Neuronal stem cell (in vitro differentiated cells): ENCODE data around the gene SRRM4.
A peak's percentile ranks its signal among the peaks of the same experiment; 100 is the strongest.

Experiments
- DNase-seq: peaks from one replicate; pipeline ENCODE4 v3.0.0-alpha.2; 2013; ENCODE audit warnings: low spot score
- H2AFZ ChIP-seq: one replicate; pipeline ENCODE4 v1.6.1; 2013; ENCODE audit warnings: mild to moderate bottlenecking, low read length, inconsistent platforms
- H2AK5ac ChIP-seq: 2 replicates; pipeline ENCODE4 v1.6.1; 2013; ENCODE audit warnings: low read depth, mild to moderate bottlenecking, inconsistent platforms, low read length, moderate library complexity, mixed read lengths
- H2BK120ac ChIP-seq: 2 replicates; pipeline ENCODE4 v1.6.1; 2013; ENCODE audit warnings: low read depth, mild to moderate bottlenecking, inconsistent platforms, low read length, moderate library complexity, mixed read lengths
- H2BK12ac ChIP-seq: one replicate; pipeline ENCODE4 v1.6.1; 2013; ENCODE audit warnings: low read length, inconsistent platforms
- H2BK15ac ChIP-seq: 2 replicates; pipeline ENCODE4 v1.6.1; 2013; ENCODE audit warnings: mild to moderate bottlenecking, low read length, inconsistent platforms, mixed read lengths
- H2BK5ac ChIP-seq: one replicate; pipeline ENCODE4 v1.6.1; 2013; ENCODE audit warnings: inconsistent platforms, mild to moderate bottlenecking, low read length, moderate library complexity
- H3K14ac ChIP-seq: one replicate; pipeline ENCODE4 v1.6.1; 2013; ENCODE audit warnings: low read length, inconsistent platforms
- H3K18ac ChIP-seq: 2 replicates; pipeline ENCODE4 v1.6.1; 2013; ENCODE audit warnings: low read length, inconsistent platforms
- H3K23ac ChIP-seq: 2 replicates; pipeline ENCODE4 v1.6.1; 2013; ENCODE audit warnings: low read depth, mild to moderate bottlenecking, mixed read lengths, low read length, inconsistent platforms; ENCODE audit not compliant: poor library complexity
- H3K27ac ChIP-seq: replicated peaks from 3 replicates; pipeline ENCODE4 v1.5.1; 2013; ENCODE audit warnings: low read length, inconsistent platforms
- H3K27me3 ChIP-seq, 3 experiments: 2 replicates each; pipeline ENCODE4 v1.6.1; 2013; ENCODE audit warnings: low read length in 3 of 3, mild to moderate bottlenecking in 2 of 3, inconsistent platforms in 1 of 3, low read depth in 1 of 3, mixed read lengths in 1 of 3, moderate library complexity in 1 of 3; ENCODE audit not compliant: control insufficient read depth in 3 of 3, insufficient read depth in 3 of 3
- H3K36me3 ChIP-seq, 2 donors: replicated peaks in 1 of 2; 2 replicates each; pipeline ENCODE4 v1.6.1; 2013; ENCODE audit warnings: low read length in 2 of 2; ENCODE audit not compliant: control insufficient read depth in 2 of 2, insufficient read depth in 2 of 2
- H3K4ac ChIP-seq: 2 replicates; pipeline ENCODE4 v1.6.1; 2013; ENCODE audit warnings: inconsistent platforms, mild to moderate bottlenecking, low read length, moderate library complexity
- H3K4me1 ChIP-seq, 2 donors: 1 replicate in 1 of 2; 2 replicates in 1 of 2; pipeline ENCODE4 v1.6.1; 2013; ENCODE audit warnings: low read length in 2 of 2, low read depth in 1 of 2; ENCODE audit not compliant: control insufficient read depth in 2 of 2, insufficient read depth in 1 of 2
- H3K4me2 ChIP-seq: one replicate; pipeline ENCODE4 v1.6.1; 2013; ENCODE audit warnings: mild to moderate bottlenecking, low read length, inconsistent platforms; ENCODE audit not compliant: insufficient read depth, poor library complexity, severe bottlenecking
- H3K4me3 ChIP-seq, 2 donors: 2 replicates each; pipeline ENCODE4 v1.5.1; 2013; ENCODE audit warnings: low read length in 2 of 2, mild to moderate bottlenecking in 2 of 2, inconsistent platforms in 1 of 2, moderate library complexity in 1 of 2
- H3K79me1 ChIP-seq: one replicate; pipeline ENCODE4 v1.6.1; 2013; ENCODE audit warnings: low read depth, mild to moderate bottlenecking, inconsistent platforms, low read length, moderate library complexity
- H3K9ac ChIP-seq: one replicate; pipeline ENCODE4 v1.6.1; 2013; ENCODE audit warnings: mild to moderate bottlenecking, low read depth, low read length, inconsistent platforms; ENCODE audit not compliant: poor library complexity
- H3K9me3 ChIP-seq, 2 donors: replicated peaks in 1 of 2; 2 replicates each; pipeline versions ENCODE3 to v1.6.1; 2013; ENCODE audit warnings: low read length in 2 of 2, mild to moderate bottlenecking in 2 of 2, inconsistent platforms in 1 of 2, low read depth in 1 of 2, mixed read lengths in 1 of 2, moderate library complexity in 1 of 2; ENCODE audit not compliant: control insufficient read depth in 2 of 2, insufficient read depth in 1 of 2
- H4K8ac ChIP-seq: one replicate; pipeline ENCODE4 v1.6.1; 2013; ENCODE audit warnings: low read depth, mild to moderate bottlenecking, inconsistent platforms, low read length, moderate library complexity
- H4K91ac ChIP-seq: one replicate; pipeline ENCODE4 v1.6.1; 2013; ENCODE audit warnings: low read length, low read depth, mild to moderate bottlenecking, inconsistent platforms; ENCODE audit not compliant: poor library complexity
- WGBS, 2 donors: extraction: QIAGEN DNeasy Blood & Tissue Kit; methylation state at CpG; one replicate each; pipeline ENCODE4 v1.1.7; 2013; ENCODE audit warnings: missing lambda C conversion rate in 2 of 2, mixed read lengths in 1 of 2; ENCODE audit not compliant: insufficient read length in 2 of 2, insufficient replicate concordance in 1 of 2; ENCODE audit errors: extremely low coverage in 2 of 2; 5-methylcytosine and 5-hydroxymethylcytosine counted together

The SRRM4 gene

DNA sequence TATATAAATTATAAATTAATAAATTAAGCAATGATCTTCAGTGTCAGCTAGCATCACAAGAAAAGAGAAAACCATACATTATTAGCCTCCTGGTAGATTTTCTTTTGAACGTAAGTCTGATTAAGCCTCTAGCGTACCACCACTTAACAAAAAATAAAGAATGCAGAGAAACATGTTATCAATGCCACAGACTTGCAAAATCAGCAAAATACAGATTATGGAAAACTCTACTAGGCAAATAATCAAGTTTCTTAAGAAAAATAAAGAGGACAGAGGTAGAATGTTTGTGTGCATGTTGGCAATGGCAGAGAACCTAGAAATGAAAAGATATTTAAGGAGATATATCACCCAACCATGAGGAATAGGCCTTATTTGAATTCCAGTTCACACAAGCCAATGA is 8.4 kb upstream of the SRRM4 start:
- DNase-seq = no peak
- Histone ChIP-seq H2AK5ac (no peak overlapping the region), H3K79me1 (no peaks in the 10 kb centered on the region), H3K4me1 (peaks cover 0 to 4% of the 10 kb centered on the region in 2 donors), H3K23ac (no peak overlapping the region), H2BK120ac (no peak overlapping the region), H3K27me3 (no peaks in the 10 kb centered on the region), H4K8ac (no peak overlapping the region), H3K4me2 (no peak overlapping the region), H2AFZ (no peak overlapping the region), H3K18ac (no peak overlapping the region), H3K36me3 (no peaks in the 10 kb centered on the region), H3K4me3 (no peak overlapping the region), H3K27ac (no peak overlapping the region), H3K9me3 (peaks cover 0 to 3% of the 10 kb centered on the region in 2 donors), H3K14ac (no peak overlapping the region), H3K4ac (no peak overlapping the region), H3K9ac (no peak overlapping the region), H2BK5ac (no peak overlapping the region), H4K91ac (no peak overlapping the region), H2BK15ac (no peak overlapping the region), H2BK12ac (no peak overlapping the region)
- no CpG with 5 or more reads among the region's 2 CpGs for WGBS, 2 donors

DNA sequence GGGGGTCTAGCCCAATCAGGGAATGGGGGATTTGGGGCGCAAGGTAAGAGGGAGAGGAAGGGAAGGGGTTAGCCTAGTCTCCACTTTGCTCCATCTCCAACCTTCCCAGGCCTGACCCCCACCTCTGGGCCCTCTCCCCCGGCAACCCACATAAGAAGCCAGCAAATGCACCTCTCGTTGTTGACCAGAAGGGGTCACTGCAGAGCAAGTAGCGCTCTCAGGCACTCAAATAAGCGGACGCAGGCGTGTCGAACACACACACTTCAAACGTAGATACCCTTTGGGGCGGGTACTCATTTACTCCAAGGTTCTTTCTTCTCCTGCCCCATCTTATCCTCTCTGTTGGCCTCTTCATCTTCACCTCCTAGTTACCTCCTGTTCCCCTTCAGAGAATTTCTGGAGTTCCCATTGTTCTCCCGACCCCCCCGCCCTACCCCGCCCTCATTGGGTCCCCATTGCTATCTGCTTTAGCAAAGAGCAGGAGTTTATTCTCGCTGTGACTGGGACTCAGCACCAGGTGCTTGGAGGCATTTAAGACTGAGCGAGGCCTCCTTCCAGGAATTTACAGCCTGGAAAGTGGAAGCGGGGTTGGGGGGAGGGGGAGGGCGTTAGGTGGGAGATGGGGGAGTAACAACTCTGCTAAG is 1.5 kb upstream of the SRRM4 start:
- Histone ChIP-seq H4K91ac (no peak overlapping the region), H3K9ac (no peak overlapping the region), H3K27ac (no peak overlapping the region), H3K27me3 (peaks cover 0 to 33% (median 7%) of the 10 kb centered on the region in 3 experiments), H3K14ac (no peak overlapping the region), H2AK5ac (no peak overlapping the region), H2BK15ac (no peak overlapping the region), H2BK12ac (no peak overlapping the region), H3K4ac (no peak overlapping the region), H3K79me1 (no peaks in the 10 kb centered on the region), H3K4me2 (peak overlapping the region; percentile 85), H2BK5ac (no peak overlapping the region), H3K23ac (no peak overlapping the region), H4K8ac (no peak overlapping the region), H3K4me1 (peaks cover 2% of the 10 kb centered on the region in 2 donors), H3K36me3 (no peaks in the 10 kb centered on the region), H2AFZ (no peak overlapping the region), H3K18ac (no peak overlapping the region), H3K4me3 (no peak overlapping the region), H2BK120ac (no peak overlapping the region), H3K9me3 (no peaks in the 10 kb centered on the region)
- WGBS, 2 donors = no CpG with 5 or more reads among the region's 17 CpGs
- DNase-seq = peak; percentile 91

DNA sequence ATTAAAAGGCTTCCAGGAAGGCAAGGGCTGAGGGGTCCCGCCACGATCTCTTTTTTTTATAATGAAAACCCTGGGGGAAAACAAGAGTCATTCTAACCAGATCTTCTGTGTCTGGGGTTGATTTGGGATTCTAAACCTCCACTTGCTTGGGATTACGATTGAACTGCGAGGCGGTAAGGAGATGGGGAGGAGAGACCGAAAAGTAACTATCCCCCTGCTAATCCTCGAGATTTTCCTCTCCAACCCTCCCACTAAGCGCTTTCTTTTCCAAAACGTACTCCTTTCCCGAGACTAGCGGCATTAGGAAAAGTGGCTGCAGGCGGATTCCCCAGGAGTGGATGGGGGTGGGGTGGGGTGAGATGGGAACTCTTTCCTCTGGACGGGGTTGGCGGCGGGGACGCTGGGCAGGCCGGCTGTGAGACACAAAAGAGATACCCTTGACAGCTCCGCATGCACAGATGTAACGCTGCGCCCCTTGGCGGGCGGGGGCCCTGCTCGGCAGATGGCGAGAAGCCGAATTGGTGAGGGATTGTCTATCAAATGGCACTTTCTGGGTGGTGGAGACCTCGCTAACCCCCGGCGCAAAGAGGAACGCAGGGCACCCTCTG is 830 bp upstream of the SRRM4 start:
- Histone ChIP-seq H2BK5ac (no peak overlapping the region), H3K27me3 (peaks cover 0 to 33% (median 7%) of the 10 kb centered on the region in 3 experiments), H4K91ac (no peak overlapping the region), H2BK120ac (no peak overlapping the region), H3K18ac (peak overlapping the region; percentile 72), H2AFZ (no peak overlapping the region), H2BK15ac (no peak overlapping the region), H3K79me1 (no peaks in the 10 kb centered on the region), H3K4me3 (peak overlapping the region in 1 of 2 donors; percentile 71), H3K4ac (no peak overlapping the region), H3K23ac (no peak overlapping the region), H3K4me2 (peak overlapping the region; percentile 85), H2BK12ac (no peak overlapping the region), H4K8ac (no peak overlapping the region), H3K9me3 (no peaks in the 10 kb centered on the region), H3K9ac (peak overlapping the region; percentile 57), H3K36me3 (no peaks in the 10 kb centered on the region), H2AK5ac (no peak overlapping the region), H3K14ac (no peak overlapping the region), H3K27ac (no peak overlapping the region), H3K4me1 (peaks cover 2% of the 10 kb centered on the region in 2 donors)
- WGBS, 2 donors = no CpG with 5 or more reads among the region's 29 CpGs
- peak; percentile 48 for DNase-seq

DNA sequence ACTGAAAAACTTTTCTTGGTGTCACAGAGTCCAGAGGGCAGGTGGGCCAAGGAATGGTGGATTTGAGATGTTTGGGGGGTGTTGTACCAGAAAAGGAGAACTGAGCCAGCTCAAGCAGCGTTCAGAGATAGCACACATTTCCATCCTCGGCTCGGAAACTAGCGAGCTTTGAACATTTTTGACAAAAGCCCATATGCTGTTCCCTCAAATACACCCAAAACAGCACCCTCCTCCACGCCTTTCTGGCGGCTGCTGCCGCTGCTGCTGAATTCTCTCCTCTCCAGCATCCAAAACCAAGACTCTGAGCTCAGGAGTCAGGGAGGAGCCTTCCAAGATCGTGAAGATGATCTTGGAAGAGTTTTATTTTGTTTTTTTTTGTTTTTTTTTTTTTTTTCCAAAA is 961 bp downstream of the SRRM4 start:
- no peak overlapping the region for H2BK120ac ChIP-seq
- no peak overlapping the region for H3K23ac ChIP-seq
- peak overlapping the region; percentile 85 for H3K4me2 ChIP-seq
- no peak overlapping the region for H3K4ac ChIP-seq
- peaks cover 0 to 33% (median 7%) of the 10 kb centered on the region in 3 experiments for H3K27me3 ChIP-seq
- H3K9ac ChIP-seq = no peak overlapping the region
- H3K79me1 ChIP-seq = no peaks in the 10 kb centered on the region
- no peak overlapping the region for H4K91ac ChIP-seq
- WGBS, 2 donors = no CpG with 5 or more reads among the region's 8 CpGs
- H2BK5ac ChIP-seq = no peak overlapping the region
- H2AK5ac ChIP-seq = no peak overlapping the region
- no peaks in the 10 kb centered on the region for H3K9me3 ChIP-seq
- no peak overlapping the region for H3K18ac ChIP-seq
- H2BK12ac ChIP-seq = no peak overlapping the region
- DNase-seq = no peak
- H3K4me1 ChIP-seq = peaks cover 2 to 7% of the 10 kb centered on the region in 2 donors
- H4K8ac ChIP-seq = no peak overlapping the region
- H3K14ac ChIP-seq = no peak overlapping the region
- no peak overlapping the region for H2BK15ac ChIP-seq
- no peak overlapping the region for H3K27ac ChIP-seq
- no peak overlapping the region for H3K4me3 ChIP-seq
- H2AFZ ChIP-seq = no peak overlapping the region
- H3K36me3 ChIP-seq = no peaks in the 10 kb centered on the region
